AG08395 (cell line): ENCODE results near the gene GRIK2.
"Not testable (repeated sequence)": the region's sequence is repeated elsewhere in the genome, so short reads cannot be mapped to it uniquely, and the experiment has no call there.

Source experiments
- DNase-seq: peaks from one replicate; pipeline ENCODE4 v3.0.0; 2012; ENCODE audit warnings: mixed read lengths, low spot score

The GRIK2 gene

DNA sequence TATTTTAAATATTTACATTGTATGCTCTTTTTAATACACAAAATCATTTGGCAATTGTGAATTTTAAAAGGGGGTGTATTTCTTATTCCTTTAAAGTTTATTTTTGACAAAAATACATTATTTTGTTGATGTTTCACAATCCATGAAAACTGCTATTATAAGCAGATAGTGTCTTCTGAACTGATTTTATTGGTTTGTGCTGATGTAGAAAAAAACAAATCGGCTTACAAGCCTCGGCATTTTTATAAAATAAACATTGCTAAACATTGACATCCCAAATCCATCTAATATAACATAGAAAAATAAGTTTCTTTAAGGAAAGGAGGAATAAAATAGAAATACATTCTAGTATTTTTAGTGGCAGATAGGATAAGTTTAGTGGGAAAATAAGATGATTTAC is 634.7 kb downstream of the GRIK2 start:
- DNase-seq, result no peak

DNA sequence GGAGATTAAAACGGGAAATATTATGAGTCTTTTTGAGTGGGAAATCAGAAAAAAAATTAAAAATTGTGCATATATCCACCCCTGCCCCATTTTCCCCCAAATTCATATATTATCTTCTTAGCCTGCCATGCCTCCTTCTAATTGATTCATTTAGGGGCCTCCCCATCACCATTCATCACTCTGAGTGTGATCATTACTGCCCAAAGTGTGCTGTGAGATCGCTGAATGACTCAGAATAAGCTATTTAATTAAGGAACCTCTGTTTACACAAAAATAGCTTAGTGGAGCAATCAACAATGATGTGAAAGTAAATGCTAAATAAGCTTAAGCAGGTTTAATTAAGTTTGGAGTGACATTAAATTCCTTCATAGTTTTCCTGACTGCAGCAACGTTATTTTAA is 645.5 kb downstream of the GRIK2 start:
- DNase-seq, result no peak

DNA sequence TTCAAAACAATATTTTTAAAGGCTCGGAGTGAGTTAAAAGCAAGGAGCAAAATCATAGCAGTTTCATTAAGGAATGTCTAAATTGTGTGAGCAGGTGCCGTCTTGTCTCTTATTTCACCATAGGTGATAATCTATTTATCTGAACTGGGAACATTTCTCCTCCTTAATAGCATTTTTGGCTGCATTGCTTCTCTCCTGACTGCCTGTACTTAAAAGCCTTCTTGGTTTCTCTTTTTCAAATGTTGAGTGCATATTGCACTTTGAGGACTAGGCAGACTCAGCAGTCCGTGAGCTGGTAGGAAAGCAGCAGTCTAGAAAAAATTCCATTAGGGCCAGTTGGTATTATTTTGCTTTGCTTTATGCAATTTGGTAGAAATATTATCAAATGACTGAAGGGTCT is 645.9 kb downstream of the GRIK2 start:
- no peak for DNase-seq

DNA sequence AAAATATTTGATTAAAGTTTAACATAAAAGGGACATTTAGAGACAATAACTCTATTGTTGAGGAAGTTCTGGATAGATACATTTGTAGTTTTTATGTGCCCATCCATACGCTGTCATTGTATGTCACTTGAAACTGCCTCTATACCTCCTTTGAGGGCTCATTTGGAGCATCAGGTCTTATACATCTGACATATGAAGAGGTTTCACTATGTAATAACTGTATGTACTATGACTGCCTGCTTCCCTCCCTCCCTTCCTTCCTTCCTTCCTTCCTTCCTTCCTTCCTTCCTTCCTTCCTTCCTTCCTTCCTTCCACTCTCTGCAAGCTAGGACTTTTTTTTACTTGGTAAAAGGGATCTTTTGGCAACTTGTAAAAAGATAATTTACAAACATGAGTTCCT is 657.5 kb downstream of the GRIK2 start:
- no peak for DNase-seq

DNA sequence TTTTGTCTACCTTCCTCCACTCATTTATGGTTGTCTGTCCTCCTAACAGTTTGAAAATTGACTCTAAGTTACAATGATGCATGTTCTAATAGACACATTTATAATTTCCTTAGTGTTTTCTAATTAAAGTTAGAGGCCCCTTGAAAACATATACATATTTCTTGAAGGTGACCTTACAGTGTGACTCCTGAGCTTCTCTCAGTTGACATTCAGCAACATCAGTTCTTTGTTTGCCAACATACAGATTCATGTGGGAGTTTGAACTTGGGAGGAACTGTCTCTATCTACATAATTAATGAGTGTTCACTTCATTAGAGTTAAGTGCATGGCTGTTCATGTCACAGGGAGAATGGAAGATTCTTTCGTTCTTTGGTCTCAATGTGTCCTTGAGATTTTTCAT is 658.2 kb downstream of the GRIK2 start:
- DNase-seq, result no peak

DNA sequence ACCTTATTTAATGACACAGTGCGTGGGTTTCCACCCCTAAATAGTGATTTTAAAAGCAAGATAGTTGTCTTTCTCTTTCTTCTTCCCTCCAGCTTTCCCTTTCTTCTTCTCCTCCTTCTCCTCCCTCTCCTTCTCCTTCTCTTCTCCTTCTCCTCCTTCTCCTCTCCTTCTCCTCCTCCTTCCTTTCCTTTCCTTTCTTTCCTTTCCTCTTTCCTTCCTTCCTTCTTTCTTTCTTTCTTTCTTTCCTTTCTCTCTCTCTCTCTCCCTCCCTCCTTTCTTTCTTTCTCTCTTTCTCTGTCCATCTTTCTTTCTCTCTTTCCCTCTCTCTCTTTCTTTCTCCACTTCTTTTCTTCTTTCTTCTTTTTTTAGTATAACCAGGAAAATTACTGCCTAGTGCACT is 670.6 kb downstream of the GRIK2 start:
- no peak for DNase-seq

DNA sequence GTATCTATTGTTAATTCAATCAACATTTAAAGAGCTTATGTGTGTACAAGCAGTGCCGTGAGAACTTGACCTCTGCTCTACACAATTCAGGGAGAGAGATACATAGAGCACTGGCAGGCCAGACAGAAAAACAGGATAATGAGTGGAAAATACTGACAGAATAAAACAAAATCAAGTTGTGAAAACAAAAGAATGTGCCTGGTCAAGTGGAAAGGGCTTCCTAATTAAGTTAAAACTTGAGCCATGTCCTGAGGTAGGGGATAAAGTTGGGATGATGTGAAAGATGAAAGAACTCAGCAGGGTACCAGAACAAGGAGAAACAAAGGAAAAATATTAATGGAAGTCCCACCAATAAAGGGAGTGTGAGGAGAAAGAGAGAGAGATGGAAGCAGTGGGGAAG is 672.8 kb downstream of the GRIK2 start:
- no peak for DNase-seq

DNA sequence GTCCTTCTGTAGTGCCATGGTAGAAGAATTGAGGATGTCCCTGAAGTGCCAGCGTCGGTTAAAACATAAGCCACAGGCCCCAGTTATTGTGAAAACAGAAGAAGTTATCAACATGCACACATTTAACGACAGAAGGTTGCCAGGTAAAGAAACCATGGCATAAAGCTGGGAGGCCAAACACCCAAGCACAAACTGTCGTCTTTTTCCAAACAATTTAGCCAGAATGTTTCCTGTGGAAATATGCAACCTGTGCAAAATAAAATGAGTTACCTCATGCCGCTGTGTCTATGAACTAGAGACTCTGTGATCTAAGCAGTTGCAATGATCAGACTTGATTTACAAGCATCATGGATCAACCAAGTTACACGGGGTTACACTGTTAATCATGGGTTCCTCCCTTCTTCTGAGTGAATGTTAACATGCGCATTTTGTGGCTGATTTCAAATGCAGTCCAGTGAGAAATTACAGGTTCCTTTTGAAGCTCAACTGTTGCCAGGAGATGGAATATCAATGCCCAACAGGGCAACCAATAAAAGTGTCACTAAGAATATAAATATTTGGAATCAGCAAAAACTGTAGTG is 674.9 kb downstream of the GRIK2 start:
- DNase-seq, result no peak

DNA sequence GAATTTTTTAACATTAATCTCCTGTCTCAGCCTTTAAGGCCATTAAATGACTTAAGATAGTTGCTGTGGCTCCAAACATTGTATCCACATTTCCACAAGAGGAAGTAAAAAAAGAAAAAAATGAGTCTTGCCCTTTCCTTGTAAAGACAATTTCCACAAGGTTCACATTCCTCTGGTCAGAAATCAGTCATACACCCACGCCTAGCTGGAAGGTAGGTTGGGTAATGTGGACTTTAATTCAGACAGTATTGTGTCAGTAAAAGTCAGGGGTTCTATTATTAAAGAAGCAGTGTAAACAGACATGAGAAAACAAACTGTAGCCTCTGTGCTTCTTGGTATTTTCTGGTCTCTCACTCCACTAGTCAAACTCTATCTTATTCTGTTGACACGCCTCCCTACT is 682.0 kb downstream of the GRIK2 start:
- no peak for DNase-seq

DNA sequence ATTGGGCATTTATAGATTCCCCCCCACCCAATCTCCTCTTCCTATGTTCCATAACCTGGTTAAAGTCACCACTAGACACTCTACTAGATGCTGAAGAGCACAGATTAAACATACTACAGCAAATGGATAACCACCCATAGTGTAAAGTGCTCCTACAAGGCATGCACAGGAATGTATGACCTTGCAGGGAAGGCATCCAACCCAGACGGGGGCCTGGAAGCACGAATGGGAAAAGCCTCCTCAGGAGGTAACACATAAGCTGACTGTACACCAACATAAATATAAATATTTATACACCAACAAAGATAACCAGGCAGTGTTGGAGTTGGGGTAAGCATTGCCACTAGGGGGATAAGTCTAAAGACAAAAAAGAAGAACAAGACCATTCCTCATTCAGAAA is 691.7 kb downstream of the GRIK2 start:
- DNase-seq, result no peak

DNA sequence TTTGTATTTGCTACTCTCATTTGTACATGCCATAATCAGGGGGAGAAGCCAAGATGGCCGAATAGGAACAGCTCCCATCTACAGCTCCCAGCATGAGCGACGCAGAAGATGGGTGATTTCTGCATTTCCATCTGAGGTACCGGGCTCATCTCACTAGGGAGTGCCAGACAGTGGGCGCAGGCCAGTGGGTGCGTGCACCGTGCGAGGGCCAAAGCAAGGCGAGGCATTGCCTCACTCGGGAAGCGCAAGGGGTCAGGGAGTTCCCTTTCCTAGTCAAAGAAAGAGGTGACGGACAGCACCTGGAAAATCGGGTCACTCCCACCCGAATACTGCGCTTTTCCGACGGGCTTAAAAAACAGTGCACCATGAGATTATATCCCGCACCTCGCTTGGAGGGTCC is 694.7 kb downstream of the GRIK2 start:
- DNase-seq, result not testable (repeated sequence)

DNA sequence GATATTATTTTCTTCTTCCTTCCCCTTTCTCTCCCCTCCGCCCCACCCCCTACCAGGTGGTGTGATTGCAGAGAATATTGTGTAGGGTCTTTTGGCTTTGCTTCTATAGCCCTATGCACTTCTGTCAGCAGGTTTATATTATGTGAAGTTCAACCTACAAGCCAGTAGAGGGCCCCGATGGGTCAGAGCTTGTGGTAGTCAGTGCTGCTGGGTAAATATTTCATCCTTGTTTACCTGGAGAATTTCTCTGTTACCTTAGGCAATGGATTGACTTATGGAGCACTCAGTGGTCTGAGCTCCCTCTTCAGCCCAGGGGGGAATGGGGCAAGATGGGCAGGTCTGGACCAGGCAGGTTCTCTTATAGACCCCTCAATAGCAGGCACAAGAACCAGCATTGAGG is 720.9 kb downstream of the GRIK2 start:
- no peak for DNase-seq

DNA sequence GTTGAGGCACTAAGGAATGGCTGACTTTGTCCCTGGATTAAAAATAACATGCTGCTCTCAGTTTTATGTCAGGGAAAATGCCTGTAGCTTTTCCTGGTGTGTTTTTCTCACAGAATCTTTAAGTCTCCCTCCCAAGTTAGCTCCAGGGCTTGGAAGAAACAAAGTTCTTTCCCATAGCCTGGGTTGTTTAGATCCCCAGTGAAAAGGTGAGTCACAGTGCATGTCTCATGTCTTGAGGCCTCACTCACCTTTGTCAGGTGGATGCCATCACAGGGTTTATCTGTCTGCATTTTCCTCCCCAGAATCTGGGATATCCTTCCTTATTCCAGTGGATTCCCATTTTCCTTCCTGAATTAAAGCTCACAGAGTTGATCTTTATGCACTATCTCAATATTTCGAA is 722.4 kb downstream of the GRIK2 start:
- no peak for DNase-seq

DNA sequence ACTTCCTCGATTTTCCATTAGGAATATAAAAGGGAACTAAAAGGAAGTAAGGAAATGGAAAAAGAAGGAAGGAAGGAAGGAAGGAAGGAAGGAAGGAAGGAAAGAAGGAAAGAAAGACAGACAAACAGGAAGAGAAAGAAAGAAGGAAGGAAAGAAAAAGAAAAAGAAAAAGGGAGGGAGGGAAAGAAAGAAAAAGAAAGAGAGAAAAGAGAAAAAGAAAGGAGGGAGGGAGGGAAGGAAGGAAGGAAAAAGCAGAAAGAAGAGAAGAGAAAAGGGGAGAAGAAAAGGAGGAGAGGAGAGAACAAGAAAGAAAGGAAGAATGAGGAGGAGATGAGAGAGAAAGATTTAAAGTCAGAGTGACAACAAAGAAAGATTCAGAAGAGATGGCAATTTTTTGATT is 724.5 kb downstream of the GRIK2 start:
- no peak for DNase-seq
